Measurements from ENCODE around the gene TMEM252. TPM values are rescaled to one million over a fixed set of nuclear protein-coding genes. Genes with fewer than 3 reads are reported as not detected.

The TMEM252 gene
- total RNA-seq, 2 experiments from 2014 or later, result not detected

- Histone ChIP-seq H3K79me2 (ENCODE audit: insufficient read depth, low read depth, low read length) (no peaks in the 10 kb centered on the region), H3K4me3 (ENCODE audit: low read depth, low read length, poor library complexity, severe bottlenecking) (no peak overlapping the region), H3K9me2 (ENCODE audit: insufficient read depth, low read length) (no peaks in the 10 kb centered on the region), H2AFZ (ENCODE audit: low read length) (no peak overlapping the region), H3K27ac (ENCODE audit: low read depth, low read length, poor library complexity, severe bottlenecking) (no peak overlapping the region), H4K20me1 (ENCODE audit: insufficient read depth, low read length) (no peaks in the 10 kb centered on the region), H3K4me1 (ENCODE audit: insufficient read depth, low read length, poor library complexity, severe bottlenecking) (peaks cover 19% of the 10 kb centered on the region), H3K36me3 (ENCODE audit: insufficient read depth, low read length) (no peaks in the 10 kb centered on the region), H3K9me3 (ENCODE audit: low read length) (no peaks in the 10 kb centered on the region), H3K4me2 (ENCODE audit: low read length) (no peak overlapping the region)
- intact Hi-C loops (cut with micrococcal nuclease; ENCODE audit: unreplicated experiment), result no loop called here
- ChIA-PET POLR2A (interaction anchor here (0.7 to 1.1 kb wide), 2 partner anchors 388 to 398 kb away, joined by 3 read pairs; no protein-coding TSS in a partner anchor), CTCF (ENCODE audit: unreplicated experiment) (no interaction called here)
- no peak for TF ChIP-seq CTCF (conservative IDR thresholded peaks at IDR 0.05; ENCODE audit: low read length)
- TF ChIP-seq EZH2phosphoT487 (IDR thresholded peaks at IDR 0.05; ENCODE audit: borderline replicate concordance, low read depth, low read length), result no peak
- no peak for DNase-seq (ENCODE audit: low spot score)
- no TSS peak for BruUV-seq (replicated peaks)
These were observed 10.5 kb upstream of the TMEM252 start for GRCh38 chr9:68551191-68551590.

GRCh38 chr9:68548241-68548640, 7.6 kb upstream of the TMEM252 start:
- no peak for DNase-seq (ENCODE audit: low spot score)
- no peaks in the 10 kb centered on the region for H3K9me3 ChIP-seq (ENCODE audit: low read length)
- no peak overlapping the region for H3K27ac ChIP-seq (ENCODE audit: low read depth, low read length, poor library complexity, severe bottlenecking)
- H3K36me3 ChIP-seq (ENCODE audit: insufficient read depth, low read length), result no peaks in the 10 kb centered on the region
- CTCF ChIA-PET (ENCODE audit: unreplicated experiment), result no interaction called here
- intact Hi-C loops (cut with micrococcal nuclease; ENCODE audit: unreplicated experiment), result no loop called here
- H3K4me1 ChIP-seq (ENCODE audit: insufficient read depth, low read length, poor library complexity, severe bottlenecking), result peaks cover 28% of the 10 kb centered on the region
- peak overlapping the region; percentile 97; the same call in 1 of the 2 replicates for H2AFZ ChIP-seq (ENCODE audit: low read length)
- no peak overlapping the region for H3K4me3 ChIP-seq (ENCODE audit: low read depth, low read length, poor library complexity, severe bottlenecking)
- H3K9me2 ChIP-seq (ENCODE audit: insufficient read depth, low read length), result no peaks in the 10 kb centered on the region
- H3K79me2 ChIP-seq (ENCODE audit: insufficient read depth, low read depth, low read length), result no peaks in the 10 kb centered on the region
- BruUV-seq (replicated peaks), result no TSS peak
- H3K4me2 ChIP-seq (ENCODE audit: low read length), result no peak overlapping the region
- POLR2A ChIA-PET, result interaction anchor here (0.7 to 1.3 kb wide), 3 partner anchors 10 to 29 kb away, joined by 3 read pairs; no protein-coding TSS in a partner anchor
- no peak for TF ChIP-seq EZH2phosphoT487 (IDR thresholded peaks at IDR 0.05; ENCODE audit: borderline replicate concordance, low read depth, low read length)
- no peak for TF ChIP-seq CTCF (conservative IDR thresholded peaks at IDR 0.05; ENCODE audit: low read length)
- H4K20me1 ChIP-seq (ENCODE audit: insufficient read depth, low read length), result no peaks in the 10 kb centered on the region

GRCh38 chr9:68547417-68547816, 6.7 kb upstream of the TMEM252 start:
- Histone ChIP-seq H3K36me3 (ENCODE audit: insufficient read depth, low read length) (no peaks in the 10 kb centered on the region), H3K4me1 (ENCODE audit: insufficient read depth, low read length, poor library complexity, severe bottlenecking) (peaks cover 28% of the 10 kb centered on the region), H3K9me2 (ENCODE audit: insufficient read depth, low read length) (no peaks in the 10 kb centered on the region), H4K20me1 (ENCODE audit: insufficient read depth, low read length) (no peaks in the 10 kb centered on the region), H3K27ac (ENCODE audit: low read depth, low read length, poor library complexity, severe bottlenecking) (no peak overlapping the region), H3K4me3 (ENCODE audit: low read depth, low read length, poor library complexity, severe bottlenecking) (no peak overlapping the region), H2AFZ (ENCODE audit: low read length) (peak overlapping the region; percentile 97), H3K4me2 (ENCODE audit: low read length) (peak overlapping the region; percentile 64), H3K79me2 (ENCODE audit: insufficient read depth, low read depth, low read length) (no peaks in the 10 kb centered on the region), H3K9me3 (ENCODE audit: low read length) (no peaks in the 10 kb centered on the region)
- ChIA-PET POLR2A (no interaction called here), CTCF (ENCODE audit: unreplicated experiment) (no interaction called here)
- TF ChIP-seq EZH2phosphoT487 (IDR thresholded peaks at IDR 0.05; ENCODE audit: borderline replicate concordance, low read depth, low read length), result no peak
- TF ChIP-seq CTCF (conservative IDR thresholded peaks at IDR 0.05; ENCODE audit: low read length), result no peak
- no TSS peak for BruUV-seq (replicated peaks)
- intact Hi-C loops (cut with micrococcal nuclease; ENCODE audit: unreplicated experiment), result loop anchor here (2.0 kb wide), 1 partner anchor 31 kb away; no protein-coding TSS in a partner anchor
- peak; percentile 26 for DNase-seq (ENCODE audit: low spot score)
